Measurements from ENCODE around the gene YIF1A. TPM values are rescaled to one million over a fixed set of nuclear protein-coding genes. Genes with fewer than 3 reads are reported as not detected.
A peak's percentile ranks its signal among the peaks of the same experiment; 100 is the strongest.

YIF1A gene
- total RNA-seq, 1 experiment from 2014 or later: 54.7 TPM

DNA sequence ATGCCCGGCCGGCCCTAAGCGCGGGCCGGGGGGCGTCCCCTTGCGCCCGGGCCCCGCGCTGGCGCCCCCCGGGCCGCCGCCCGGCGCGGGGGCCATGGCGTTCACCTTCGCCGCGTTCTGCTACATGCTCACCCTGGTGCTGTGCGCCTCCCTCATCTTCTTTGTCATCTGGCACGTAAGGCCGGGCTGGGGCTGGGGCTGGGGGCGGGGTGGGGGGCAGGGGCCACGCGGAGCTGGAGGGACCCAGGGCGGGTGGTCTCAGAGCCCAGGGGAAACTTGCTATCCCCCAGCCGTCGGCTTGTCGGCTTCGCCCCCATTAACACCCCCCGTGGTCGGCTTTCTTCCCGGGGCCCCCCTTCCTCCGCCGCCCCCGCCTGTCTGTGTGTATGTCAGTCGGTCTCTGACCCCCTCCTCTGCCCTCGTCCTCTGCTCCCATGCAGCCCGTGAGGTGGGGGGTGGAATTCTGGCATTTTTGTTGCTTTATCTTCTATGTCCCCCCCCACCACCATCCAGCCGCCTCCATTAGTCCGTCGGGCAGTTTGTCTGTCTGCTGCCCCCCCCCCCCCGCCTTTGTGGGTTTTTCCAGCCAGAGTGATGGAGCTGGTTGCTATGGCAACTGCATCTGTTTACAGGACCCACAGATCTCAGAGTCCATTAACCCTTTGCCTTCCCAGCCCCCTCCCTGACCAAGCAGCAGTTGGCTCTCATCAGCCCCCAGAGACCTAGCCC lies 10.4 kb downstream of the YIF1A start:
- Histone ChIP-seq H3K4me2 (ENCODE audit: low read length) (no peak overlapping the region), H3K9me3 (ENCODE audit: control insufficient read depth in 1 of 2, insufficient read depth in 1 of 2, low read depth in 1 of 2, low read length in 2 of 2) (no peaks in the 10 kb centered on the region), H3K9me2 (ENCODE audit: insufficient read depth) (no peaks in the 10 kb centered on the region), H4K20me1 (ENCODE audit: insufficient read depth) (no peaks in the 10 kb centered on the region), H3K9ac (ENCODE audit: low read length) (no peak overlapping the region), H3K4me1 (ENCODE audit: control insufficient read depth in 1 of 2, insufficient read depth in 2 of 2, low read length in 2 of 2) (peaks cover 0 to 26% of the 10 kb centered on the region in 2 experiments; a peak in 2 of 4 replicates), H3K27me3 (ENCODE audit: insufficient read depth, low read length) (no peaks in the 10 kb centered on the region), H3K4me3 (replicated peaks in 1 of 2; ENCODE audit: low read depth in 1 of 2, low read length in 2 of 2) (no peak overlapping the region), H3K79me2 (ENCODE audit: insufficient read depth, low read length) (no peaks in the 10 kb centered on the region), H3K27ac (ENCODE audit: low read depth, low read length) (no peak overlapping the region), H2AFZ (ENCODE audit: low read depth, low read length, poor library complexity, severe bottlenecking) (no peak overlapping the region), H3K36me3 (ENCODE audit: control insufficient read depth in 1 of 2, insufficient read depth in 2 of 2, low read length in 2 of 2) (peaks cover under 1 to 3% of the 10 kb centered on the region in 2 experiments; a peak in 3 of 4 replicates)
- no peak for DNase-seq (ENCODE audit: low read depth, low spot score)
- POLR2A ChIA-PET: no interaction called here
- BruUV-seq (replicated peaks): no TSS peak
- RAD21 ChIA-PET (ENCODE audit: low non-redundant PET in 1 of 2, low total read pairs in 2 of 2, uncharacterized antibody in 2 of 2, unreplicated experiment in 2 of 2): no interaction called here
- intact Hi-C loops (cut with micrococcal nuclease): no loop called here
- ATAC-seq: no peak
- no peak for TF ChIP-seq EGR1 (IDR thresholded peaks at IDR 0.05; ENCODE audit: low read depth)
- no peak for TF ChIP-seq JUND (IDR thresholded peaks at IDR 0.05)
- TF ChIP-seq POLR2A (IDR thresholded peaks at IDR 0.05; ENCODE audit: borderline replicate concordance, extremely low read depth, insufficient read depth, insufficient read length): no peak
- CTCF ChIA-PET: no interaction called here

DNA sequence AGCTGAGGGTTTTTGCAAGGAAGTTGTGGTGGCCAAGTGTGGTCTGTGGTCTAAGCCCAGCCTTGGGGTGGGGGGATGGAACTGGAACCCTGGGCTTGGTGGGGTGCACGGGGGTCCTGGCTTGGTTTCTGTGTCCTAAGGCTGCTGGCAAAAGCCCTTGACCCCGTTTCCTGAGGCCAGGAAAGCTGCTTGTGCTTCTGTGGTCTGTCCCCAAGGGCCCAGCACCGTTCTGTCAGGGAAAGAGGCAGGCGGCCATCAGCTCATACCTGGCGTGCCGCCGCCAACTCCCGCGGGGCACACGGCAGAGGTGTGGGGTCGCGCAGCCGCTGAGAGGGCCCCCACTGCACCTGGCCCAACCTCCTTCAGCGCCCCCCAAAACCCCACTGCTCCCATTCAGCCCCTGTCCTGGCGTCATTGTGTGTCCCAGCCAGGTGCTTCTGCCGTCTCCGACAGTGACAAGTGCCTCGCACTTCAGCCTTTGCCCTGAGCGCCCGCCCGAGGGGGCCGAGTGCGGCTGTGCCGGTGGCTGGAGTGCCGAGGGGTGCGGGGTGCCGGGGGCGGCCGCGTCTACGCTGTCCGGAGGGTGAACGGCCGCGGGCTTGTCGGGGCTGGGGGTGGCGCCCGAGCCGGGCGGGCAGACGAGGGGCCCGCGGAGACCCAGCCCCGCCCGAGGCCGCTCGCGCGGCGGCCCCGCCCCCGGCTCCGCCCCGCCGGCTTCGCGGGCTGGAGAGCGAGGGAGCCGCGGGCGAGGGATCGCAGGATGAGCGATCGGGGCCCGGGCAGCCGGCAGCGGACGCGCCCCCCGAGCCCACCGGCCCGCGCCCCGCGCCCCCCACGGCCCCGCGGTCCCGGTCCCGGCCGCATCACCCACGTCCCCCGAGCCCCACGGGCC lies 11.2 kb downstream of the YIF1A start, which contains the start of gene CNIH2:
CNIH2 (plus strand) TSS at position 705 of the 892 bp plus-strand sequence. CDS start 282 bp downstream, outside the sequence.
- BruUV-seq (replicated peaks): no TSS peak
- DNase-seq (ENCODE audit: low read depth, low spot score) (no peak), ATAC-seq (peak; percentile 44)
- Histone ChIP-seq H3K9me2 (ENCODE audit: insufficient read depth) (no peaks in the 10 kb centered on the region), H3K9me3 (ENCODE audit: control insufficient read depth in 1 of 2, insufficient read depth in 1 of 2, low read depth in 1 of 2, low read length in 2 of 2) (no peaks in the 10 kb centered on the region), H3K36me3 (ENCODE audit: control insufficient read depth in 1 of 2, insufficient read depth in 2 of 2, low read length in 2 of 2) (peaks cover 7 to 9% of the 10 kb centered on the region in 2 experiments; a peak in 3 of 4 replicates), H3K9ac (ENCODE audit: low read length) (no peak within 1 kb of the TSS), H3K79me2 (ENCODE audit: insufficient read depth, low read length) (no peaks in the 10 kb centered on the region), H4K20me1 (ENCODE audit: insufficient read depth) (no peaks in the 10 kb centered on the region), H3K27me3 (ENCODE audit: insufficient read depth, low read length) (no peaks in the 10 kb centered on the region), H3K4me2 (ENCODE audit: low read length) (no peak within 1 kb of the TSS), H2AFZ (ENCODE audit: low read depth, low read length, poor library complexity, severe bottlenecking) (no peak within 1 kb of the TSS), H3K27ac (ENCODE audit: low read depth, low read length) (no peak within 1 kb of the TSS), H3K4me1 (ENCODE audit: control insufficient read depth in 1 of 2, insufficient read depth in 2 of 2, low read length in 2 of 2) (peaks cover 0 to 20% of the 10 kb centered on the region in 2 experiments; a peak in 2 of 4 replicates), H3K4me3 (replicated peaks in 1 of 2; ENCODE audit: low read depth in 1 of 2, low read length in 2 of 2) (no peak within 1 kb of the TSS)
- intact Hi-C loops (cut with micrococcal nuclease): no loop called here
- ChIA-PET RAD21 (ENCODE audit: low non-redundant PET in 1 of 2, low total read pairs in 2 of 2, uncharacterized antibody in 2 of 2, unreplicated experiment in 2 of 2) (no interaction called here), POLR2A (interaction anchor here (0.9 kb wide), 1 partner anchor 12 kb away, joined by 3 read pairs; the partner anchor contains the start of gene YIF1A), CTCF (no interaction called here)
- TF ChIP-seq RAD21 (IDR thresholded peaks at IDR 0.05; ENCODE audit: low read depth) (no peak), CBX3 (IDR thresholded peaks at IDR 0.05; ENCODE audit: low read depth) (no peak), TCF7L2 (IDR thresholded peaks at IDR 0.05; ENCODE audit: borderline replicate concordance, extremely low read depth, insufficient read depth, insufficient read length) (no peak), EZH2 (IDR thresholded peaks at IDR 0.05) (no peak), MAX (IDR thresholded peaks at IDR 0.05) (no peak), SP1 (IDR thresholded peaks at IDR 0.05; ENCODE audit: low read depth) (no peak), EZH2phosphoT487 (IDR thresholded peaks at IDR 0.05; ENCODE audit: borderline replicate concordance) (no peak), ATF3 (IDR thresholded peaks at IDR 0.05) (no peak), ZNF274 (IDR thresholded peaks at IDR 0.05; ENCODE audit: low read depth, low read length) (no peak), EGR1 (IDR thresholded peaks at IDR 0.05; ENCODE audit: low read depth) (no peak), JUND (IDR thresholded peaks at IDR 0.05) (no peak)
- TF ChIP-seq, protein P1, sequence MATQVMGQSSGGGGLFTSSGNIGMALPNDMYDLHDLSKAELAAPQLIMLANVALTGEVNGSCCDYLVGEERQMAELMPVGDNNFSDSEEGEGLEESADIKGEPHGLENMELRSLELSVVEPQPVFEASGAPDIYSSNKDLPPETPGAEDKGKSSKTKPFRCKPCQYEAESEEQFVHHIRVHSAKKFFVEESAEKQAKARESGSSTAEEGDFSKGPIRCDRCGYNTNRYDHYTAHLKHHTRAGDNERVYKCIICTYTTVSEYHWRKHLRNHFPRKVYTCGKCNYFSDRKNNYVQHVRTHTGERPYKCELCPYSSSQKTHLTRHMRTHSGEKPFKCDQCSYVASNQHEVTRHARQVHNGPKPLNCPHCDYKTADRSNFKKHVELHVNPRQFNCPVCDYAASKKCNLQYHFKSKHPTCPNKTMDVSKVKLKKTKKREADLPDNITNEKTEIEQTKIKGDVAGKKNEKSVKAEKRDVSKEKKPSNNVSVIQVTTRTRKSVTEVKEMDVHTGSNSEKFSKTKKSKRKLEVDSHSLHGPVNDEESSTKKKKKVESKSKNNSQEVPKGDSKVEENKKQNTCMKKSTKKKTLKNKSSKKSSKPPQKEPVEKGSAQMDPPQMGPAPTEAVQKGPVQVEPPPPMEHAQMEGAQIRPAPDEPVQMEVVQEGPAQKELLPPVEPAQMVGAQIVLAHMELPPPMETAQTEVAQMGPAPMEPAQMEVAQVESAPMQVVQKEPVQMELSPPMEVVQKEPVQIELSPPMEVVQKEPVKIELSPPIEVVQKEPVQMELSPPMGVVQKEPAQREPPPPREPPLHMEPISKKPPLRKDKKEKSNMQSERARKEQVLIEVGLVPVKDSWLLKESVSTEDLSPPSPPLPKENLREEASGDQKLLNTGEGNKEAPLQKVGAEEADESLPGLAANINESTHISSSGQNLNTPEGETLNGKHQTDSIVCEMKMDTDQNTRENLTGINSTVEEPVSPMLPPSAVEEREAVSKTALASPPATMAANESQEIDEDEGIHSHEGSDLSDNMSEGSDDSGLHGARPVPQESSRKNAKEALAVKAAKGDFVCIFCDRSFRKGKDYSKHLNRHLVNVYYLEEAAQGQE (IDR thresholded peaks at IDR 0.05; ENCODE audit: low read depth): no peak

Measured in HCT116 (cell line).